OCI-LY1 (cell line): ENCODE measurements around the gene DDR1.

ENCODE experiments used
- H2AFZ ChIP-seq: fragments of 200-600 bp; sonication (generic), shearing (Covaris generic); 2 replicates; pipeline ENCODE4 v1.6.0; 2014; ENCODE audit warnings: antibody characterized with exemption, mild to moderate bottlenecking, low read length
- H3F3A ChIP-seq: fragments of 200-600 bp; sonication (generic), shearing (Covaris generic); 2 replicates; pipeline ENCODE4 v1.6.0; 2014; ENCODE audit warnings: mild to moderate bottlenecking, antibody characterized with exemption, low read length, moderate library complexity; ENCODE audit not compliant: insufficient read depth
- H3K27ac ChIP-seq: fragments of 200-600 bp; sonication (generic); 2 replicates; pipeline ENCODE4 v1.5.1; 2014; ENCODE audit warnings: low read length, mixed run types, mild to moderate bottlenecking, low read depth; ENCODE audit not compliant: poor library complexity, severe bottlenecking
- H3K27me3 ChIP-seq: fragments of 200-600 bp; sonication (generic); 2 replicates; pipeline ENCODE4 v1.6.0; 2014; ENCODE audit warnings: antibody characterized with exemption, mild to moderate bottlenecking, low read length, moderate library complexity; ENCODE audit not compliant: insufficient read depth
- H3K36me3 ChIP-seq: fragments of 200-600 bp; sonication (generic); 2 replicates; pipeline ENCODE4 v1.6.1; 2014; ENCODE audit warnings: mild to moderate bottlenecking, antibody characterized with exemption, low read length, moderate library complexity, mixed read lengths; ENCODE audit not compliant: insufficient read depth
- H3K4me1 ChIP-seq: fragments of 200-600 bp; sonication (generic); 2 replicates; pipeline ENCODE4 v1.5.1; 2014; ENCODE audit warnings: mild to moderate bottlenecking, low read length, moderate library complexity; ENCODE audit not compliant: insufficient read depth, severe bottlenecking
- H3K4me2 ChIP-seq: fragments of 200-600 bp; sonication (generic), shearing (Covaris generic); 2 replicates; pipeline ENCODE4 v1.6.1; 2014; ENCODE audit warnings: low read length
- H3K4me3 ChIP-seq: fragments of 200-600 bp; sonication (generic); 2 replicates; pipeline ENCODE4 v1.5.1; 2014; ENCODE audit warnings: low read length, low read depth, mild to moderate bottlenecking, mixed read lengths; ENCODE audit not compliant: poor library complexity, severe bottlenecking
- H3K79me2 ChIP-seq: fragments of 200-600 bp; shearing (Covaris generic); 2 replicates; pipeline ENCODE4 v1.6.1; 2016; ENCODE audit warnings: mixed run types, low read length, mixed read lengths; ENCODE audit not compliant: insufficient read depth
- H3K9ac ChIP-seq: fragments of 200-600 bp; sonication (generic), shearing (Covaris generic); 2 replicates; pipeline ENCODE4 v1.6.1; 2014; ENCODE audit warnings: mild to moderate bottlenecking, low read length, mixed read lengths
- H3K9me2 ChIP-seq: fragments of 200-600 bp; sonication (generic), shearing (Covaris generic); 2 replicates; pipeline ENCODE4 v1.6.1; 2014; ENCODE audit warnings: low read depth, mild to moderate bottlenecking, low read length, mixed read lengths
- H3K9me3 ChIP-seq: fragments of 200-600 bp; shearing (Covaris generic); 2 replicates; pipeline ENCODE4 v1.6.1; 2014; ENCODE audit warnings: low read length, mixed read lengths
- H4K20me1 ChIP-seq: fragments of 200-600 bp; sonication (generic), shearing (Covaris generic); 2 replicates; pipeline ENCODE4 v1.6.0; 2016; ENCODE audit warnings: mild to moderate bottlenecking, low read length; ENCODE audit not compliant: insufficient read depth
- EZH2 ChIP-seq: fragments of 200-600 bp; sonication (generic), shearing (Covaris generic); IDR thresholded peaks from 2 replicates; pipeline ENCODE4 v1.8.0; 2017; ENCODE audit warnings: borderline replicate concordance, mixed run types, mild to moderate bottlenecking, antibody characterized with exemption, low read length, moderate library complexity, mixed read lengths
- TF ChIP-seq, protein P1 (sequence below): fragments of 200-600 bp; sonication (generic), shearing (Covaris generic); IDR thresholded peaks from 2 replicates; pipeline ENCODE4 v1.5.1; 2017; ENCODE audit warnings: mild to moderate bottlenecking, antibody characterized with exemption, low read length, moderate library complexity, mixed read lengths

DDR1 gene

GRCh38 chr6:30836431-30836866 is 47.9 kb upstream of the DDR1 start:
- Histone ChIP-seq H3K9me2 (no peaks in the 10 kb centered on the region), H3K27me3 (0 out of 2 replicates have a peak, but pooled peaks cover under 1% of the 10 kb centered on the region), H3K4me1 (peaks cover 6% of the 10 kb centered on the region), H2AFZ (no peak overlapping the region), H3K36me3 (no peaks in the 10 kb centered on the region), H3K27ac (no peak overlapping the region), H3K79me2 (no peaks in the 10 kb centered on the region), H3K9me3 (no peaks in the 10 kb centered on the region), H4K20me1 (no peaks in the 10 kb centered on the region), H3F3A (no peaks in the 10 kb centered on the region), H3K9ac (no peak overlapping the region), H3K4me3 (no peak overlapping the region), H3K4me2 (no peak overlapping the region)
- TF ChIP-seq, protein P1, sequence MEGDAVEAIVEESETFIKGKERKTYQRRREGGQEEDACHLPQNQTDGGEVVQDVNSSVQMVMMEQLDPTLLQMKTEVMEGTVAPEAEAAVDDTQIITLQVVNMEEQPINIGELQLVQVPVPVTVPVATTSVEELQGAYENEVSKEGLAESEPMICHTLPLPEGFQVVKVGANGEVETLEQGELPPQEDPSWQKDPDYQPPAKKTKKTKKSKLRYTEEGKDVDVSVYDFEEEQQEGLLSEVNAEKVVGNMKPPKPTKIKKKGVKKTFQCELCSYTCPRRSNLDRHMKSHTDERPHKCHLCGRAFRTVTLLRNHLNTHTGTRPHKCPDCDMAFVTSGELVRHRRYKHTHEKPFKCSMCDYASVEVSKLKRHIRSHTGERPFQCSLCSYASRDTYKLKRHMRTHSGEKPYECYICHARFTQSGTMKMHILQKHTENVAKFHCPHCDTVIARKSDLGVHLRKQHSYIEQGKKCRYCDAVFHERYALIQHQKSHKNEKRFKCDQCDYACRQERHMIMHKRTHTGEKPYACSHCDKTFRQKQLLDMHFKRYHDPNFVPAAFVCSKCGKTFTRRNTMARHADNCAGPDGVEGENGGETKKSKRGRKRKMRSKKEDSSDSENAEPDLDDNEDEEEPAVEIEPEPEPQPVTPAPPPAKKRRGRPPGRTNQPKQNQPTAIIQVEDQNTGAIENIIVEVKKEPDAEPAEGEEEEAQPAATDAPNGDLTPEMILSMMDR: no peak
- TF ChIP-seq EZH2: no peak

- no peaks in the 10 kb centered on the region for H3K9me2 ChIP-seq
- H4K20me1 ChIP-seq: no peaks in the 10 kb centered on the region
- H3K27me3 ChIP-seq: no peaks in the 10 kb centered on the region
- no peak for TF ChIP-seq EZH2
- TF ChIP-seq, protein P1: no peak
- H3F3A ChIP-seq: no peaks in the 10 kb centered on the region
- H3K79me2 ChIP-seq: no peaks in the 10 kb centered on the region
- no peak overlapping the region for H3K27ac ChIP-seq
- no peak overlapping the region for H3K4me2 ChIP-seq
- H3K4me1 ChIP-seq: peaks cover 6% of the 10 kb centered on the region
- no peak overlapping the region for H3K9ac ChIP-seq
- no peak overlapping the region for H2AFZ ChIP-seq
- H3K4me3 ChIP-seq: no peak overlapping the region
- H3K9me3 ChIP-seq: no peaks in the 10 kb centered on the region
- no peaks in the 10 kb centered on the region for H3K36me3 ChIP-seq
Measured at GRCh38 chr6:30836957-30837356, 47.4 kb upstream of the DDR1 start.

DNA sequence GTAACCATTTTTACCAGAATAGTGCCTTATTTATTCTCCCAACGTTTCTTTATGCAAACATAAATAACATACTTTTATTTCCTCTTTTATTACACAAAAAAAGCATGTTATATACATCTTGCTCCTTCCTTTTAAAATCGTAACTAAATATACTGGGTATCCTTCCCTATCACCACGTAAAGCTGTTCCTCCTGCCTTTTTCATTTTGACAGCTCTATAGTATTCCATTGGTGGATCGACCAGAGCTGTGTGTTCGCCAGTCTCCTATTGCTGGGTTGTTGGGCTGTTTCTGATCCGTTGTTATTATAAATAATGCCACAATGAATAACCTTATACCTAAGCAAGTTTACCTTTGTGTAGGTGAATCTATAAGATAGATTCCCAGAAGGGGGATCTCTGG is 46.9 kb upstream of the DDR1 start:
- H3K36me3 ChIP-seq: no peaks in the 10 kb centered on the region
- H3K79me2 ChIP-seq: no peaks in the 10 kb centered on the region
- TF ChIP-seq, protein P1: no peak
- TF ChIP-seq EZH2: no peak
- no peak overlapping the region for H3K27ac ChIP-seq
- H3K27me3 ChIP-seq: no peaks in the 10 kb centered on the region
- no peaks in the 10 kb centered on the region for H3F3A ChIP-seq
- no peak overlapping the region for H3K4me3 ChIP-seq
- H3K4me1 ChIP-seq: peaks cover 6% of the 10 kb centered on the region
- no peak overlapping the region for H3K4me2 ChIP-seq
- H2AFZ ChIP-seq: no peak overlapping the region
- H3K9me3 ChIP-seq: no peaks in the 10 kb centered on the region
- H3K9ac ChIP-seq: no peak overlapping the region
- H3K9me2 ChIP-seq: no peaks in the 10 kb centered on the region
- no peaks in the 10 kb centered on the region for H4K20me1 ChIP-seq
